Activated CD4-positive, CD25-positive, alpha-beta regulatory T cell treated with anti-CD3 and anti-CD28 coated beads, Interleukin-2, amount 50 U/mL, for 16 hours (primary cell): ENCODE data around the gene GTPBP4.

Source experiments
- DNase-seq: peaks from one replicate; pipeline ENCODE4 v3.0.0-alpha.2; 2020; ENCODE audit warnings: low read depth, low spot score

The GTPBP4 gene

GRCh38 chr10:987870-988666, at the start of gene GTPBP4:
TSS of gene GTPBP4 (plus strand) at chr10:988434. CDS start at chr10:988480, 46 bp downstream.
- DNase-seq, result peak; percentile 93

GRCh38 chr10:938941-939678, 49.1 kb upstream of the GTPBP4 start:
- DNase-seq, result no peak

DNA sequence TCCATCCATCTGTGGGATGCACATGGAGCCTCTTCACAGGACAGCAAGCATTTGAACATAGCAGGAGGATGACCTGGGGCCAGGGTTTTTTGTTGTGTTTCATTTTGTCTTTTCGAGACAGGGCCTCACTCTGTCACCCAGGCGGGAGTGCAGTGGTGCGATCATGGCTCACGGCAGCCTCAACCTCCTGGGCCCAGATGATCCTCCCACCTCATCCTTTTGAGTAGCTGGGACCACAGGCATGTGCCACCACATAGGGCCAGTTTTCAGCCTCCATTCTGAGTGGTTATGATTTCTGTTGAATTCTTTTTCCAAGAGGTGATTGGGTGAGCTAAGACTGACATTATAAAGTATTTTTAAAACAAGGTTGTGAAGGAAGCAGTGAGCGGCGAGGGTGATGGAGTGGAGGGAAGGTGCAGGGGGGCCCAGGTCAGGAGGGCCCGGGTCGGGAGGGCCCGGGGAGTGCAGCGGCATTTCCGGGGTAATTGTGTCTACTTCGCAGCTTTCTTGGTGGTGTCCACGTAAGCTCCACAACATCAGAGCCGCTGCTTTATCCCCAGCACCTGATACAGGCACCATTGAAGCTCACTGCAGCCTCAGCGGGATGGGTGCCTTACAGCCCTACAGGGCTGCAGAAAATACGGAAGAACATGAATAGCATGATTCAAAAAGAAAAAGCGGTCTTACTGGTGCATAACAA, 44.8 kb upstream of the GTPBP4 start:
- DNase-seq, result no peak

- no peak for DNase-seq
Observed at GRCh38 chr10:944034-944831, 44.0 kb upstream of the GTPBP4 start.

DNA sequence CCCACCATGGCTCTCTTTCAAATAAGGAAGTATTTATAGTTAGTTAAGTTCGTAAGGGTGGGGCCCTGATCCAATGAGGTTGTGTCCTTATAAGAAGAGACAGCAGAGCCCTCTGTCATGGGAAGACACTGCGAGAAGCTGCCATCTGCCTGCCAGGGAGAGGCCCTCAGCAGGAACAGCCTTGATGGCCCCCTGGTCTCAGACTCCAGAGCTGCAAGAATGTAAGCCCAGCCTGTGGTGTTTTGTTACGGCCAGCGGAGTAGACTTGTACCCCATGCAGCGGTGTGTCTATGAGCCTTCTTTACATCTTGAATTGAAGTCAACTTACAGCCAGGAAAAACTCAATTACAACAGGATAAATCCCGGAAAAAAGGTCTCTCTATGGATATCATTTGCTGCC, 42.5 kb upstream of the GTPBP4 start:
- DNase-seq, result no peak

DNA sequence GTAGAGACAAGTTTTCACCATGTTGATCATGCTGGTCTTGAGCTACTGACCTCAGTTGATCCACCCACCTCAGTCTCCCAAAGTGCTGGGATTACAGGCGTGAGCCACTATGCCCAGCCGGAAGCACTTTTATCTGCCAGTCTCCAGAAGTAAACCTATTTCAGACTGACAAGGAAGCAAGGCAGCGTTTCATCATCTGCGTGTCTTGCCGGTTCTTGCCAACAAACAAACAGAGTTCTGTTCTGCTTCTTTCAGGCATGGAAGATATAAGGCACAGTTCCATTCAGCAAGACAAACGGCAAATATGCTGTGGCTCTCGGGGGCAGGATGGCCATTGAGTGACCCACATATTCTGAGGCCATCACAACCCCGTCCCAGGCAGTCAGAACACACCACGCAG, 41.2 kb upstream of the GTPBP4 start:
- DNase-seq, result no peak

GRCh38 chr10:947881-948280, 40.4 kb upstream of the GTPBP4 start:
- no peak for DNase-seq

GRCh38 chr10:948347-948746, 39.9 kb upstream of the GTPBP4 start:
- DNase-seq, result no peak

DNA sequence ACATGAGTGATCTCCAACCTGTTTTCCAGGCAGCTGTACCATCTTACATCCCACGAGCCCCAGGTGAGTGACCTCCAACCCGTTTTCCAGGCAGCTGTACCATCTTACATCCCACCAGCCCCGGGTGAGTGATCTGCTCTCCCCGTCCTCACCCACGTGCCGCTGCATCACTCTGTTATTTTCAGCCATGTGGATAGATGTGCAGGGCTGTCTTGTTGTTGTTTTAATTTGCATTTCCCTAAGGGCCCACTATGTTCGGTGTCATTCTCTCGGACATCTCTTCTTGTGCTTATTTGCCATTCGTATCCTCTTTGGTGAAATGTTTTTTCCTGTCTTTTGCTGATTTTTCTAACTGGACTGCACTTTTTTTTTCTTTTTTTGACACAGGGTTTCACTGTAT, 38.8 kb upstream of the GTPBP4 start:
- DNase-seq, result no peak

GRCh38 chr10:953836-954235, 34.4 kb upstream of the GTPBP4 start:
- no peak for DNase-seq

GRCh38 chr10:954396-954795, 33.8 kb upstream of the GTPBP4 start:
- DNase-seq, result no peak

DNA sequence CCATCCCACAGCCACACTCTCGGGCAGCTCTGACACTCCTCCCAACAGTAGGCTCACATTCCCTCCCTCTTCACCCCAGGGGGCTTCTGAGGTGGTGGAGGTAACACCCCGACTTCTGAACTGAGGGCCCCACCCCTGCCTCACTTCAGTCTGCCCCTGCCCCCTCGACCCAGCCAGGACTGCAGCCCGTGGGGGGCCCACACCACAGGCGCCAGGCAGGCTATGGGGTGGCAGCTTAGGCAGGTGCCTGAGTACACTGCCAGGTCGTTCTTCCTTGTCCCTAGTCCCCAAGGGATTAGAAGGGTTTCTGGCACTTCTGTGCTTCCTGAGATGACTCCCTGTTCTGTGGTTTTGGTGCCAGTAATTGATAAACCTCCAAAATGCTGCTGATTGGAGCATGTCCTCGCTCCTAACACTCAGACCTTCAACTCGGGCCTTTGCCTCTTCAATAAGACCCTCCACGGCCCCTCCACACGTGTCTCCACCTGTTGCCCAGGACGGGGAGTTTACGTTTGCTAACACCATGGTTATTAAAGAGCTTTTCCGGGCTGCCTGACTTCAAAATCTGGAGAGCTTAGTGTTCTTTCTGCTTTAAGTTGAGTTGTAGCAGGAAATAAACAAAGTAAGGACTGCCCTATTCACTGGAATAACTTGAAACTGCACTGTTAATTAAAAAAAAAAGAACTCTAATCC, 33.0 kb upstream of the GTPBP4 start:
- DNase-seq, result no peak

DNA sequence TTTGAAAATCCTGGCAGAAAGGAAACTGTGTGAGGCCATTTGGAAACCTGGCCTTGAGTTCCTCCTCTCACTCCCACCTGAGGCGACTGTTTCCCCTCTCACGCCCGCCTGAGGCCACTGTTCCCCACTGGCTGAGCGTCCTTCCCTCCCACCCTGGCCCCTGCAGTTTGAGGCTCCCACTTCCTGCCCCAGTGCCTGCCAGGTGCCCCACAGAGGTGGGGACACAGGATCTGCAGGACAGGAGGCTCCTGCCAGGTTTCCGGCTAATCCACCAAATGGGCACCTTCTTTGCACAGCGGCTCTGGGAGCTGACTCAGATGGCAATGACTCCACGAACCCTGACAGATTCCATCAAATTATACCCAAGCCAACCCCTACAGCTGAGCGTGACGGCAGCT, 32.4 kb upstream of the GTPBP4 start:
- no peak for DNase-seq

GRCh38 chr10:958106-958505, 30.1 kb upstream of the GTPBP4 start:
- no peak for DNase-seq

GRCh38 chr10:958856-959255, 29.4 kb upstream of the GTPBP4 start:
- DNase-seq, result no peak

DNA sequence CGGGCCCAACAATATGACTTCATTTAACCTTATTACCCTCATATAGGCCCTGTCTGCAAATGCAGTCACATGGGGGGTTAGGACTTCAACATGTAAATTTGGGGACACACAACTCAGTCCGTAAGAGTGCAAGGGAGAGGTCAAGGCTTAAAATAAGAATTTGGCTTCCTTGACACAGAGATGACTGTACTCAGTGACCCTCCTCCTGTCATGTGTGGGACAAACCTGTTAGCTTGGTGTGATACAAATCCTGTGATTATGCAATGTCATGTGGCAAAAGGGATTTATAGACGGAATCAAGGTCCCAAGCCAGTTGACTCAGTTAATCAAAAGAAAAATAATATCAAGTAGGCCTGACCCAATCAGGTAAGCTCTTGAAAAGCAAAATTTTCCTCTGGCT, 25.9 kb upstream of the GTPBP4 start:
- DNase-seq, result no peak

DNA sequence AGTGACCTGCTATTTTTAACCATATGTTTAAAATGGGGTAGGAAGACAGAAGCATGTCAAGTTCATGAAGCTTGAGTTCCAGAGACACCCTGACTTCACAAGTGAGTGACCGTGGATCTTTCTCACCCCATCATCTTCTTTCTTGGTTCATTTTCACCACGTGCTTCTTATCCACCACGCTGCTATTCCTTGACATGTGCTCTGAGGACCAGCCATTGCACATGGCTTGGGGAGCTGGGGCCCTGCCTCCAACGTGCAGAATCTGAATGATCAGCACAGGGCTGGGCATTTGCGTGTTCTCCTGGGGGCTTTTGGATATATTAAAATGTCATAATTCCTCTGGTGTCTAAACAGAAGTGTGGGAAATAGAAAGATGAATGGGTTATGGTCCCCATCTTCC, 25.0 kb upstream of the GTPBP4 start:
- no peak for DNase-seq

- no peak for DNase-seq
Observed at GRCh38 chr10:963655-964054, 24.6 kb upstream of the GTPBP4 start.

DNA sequence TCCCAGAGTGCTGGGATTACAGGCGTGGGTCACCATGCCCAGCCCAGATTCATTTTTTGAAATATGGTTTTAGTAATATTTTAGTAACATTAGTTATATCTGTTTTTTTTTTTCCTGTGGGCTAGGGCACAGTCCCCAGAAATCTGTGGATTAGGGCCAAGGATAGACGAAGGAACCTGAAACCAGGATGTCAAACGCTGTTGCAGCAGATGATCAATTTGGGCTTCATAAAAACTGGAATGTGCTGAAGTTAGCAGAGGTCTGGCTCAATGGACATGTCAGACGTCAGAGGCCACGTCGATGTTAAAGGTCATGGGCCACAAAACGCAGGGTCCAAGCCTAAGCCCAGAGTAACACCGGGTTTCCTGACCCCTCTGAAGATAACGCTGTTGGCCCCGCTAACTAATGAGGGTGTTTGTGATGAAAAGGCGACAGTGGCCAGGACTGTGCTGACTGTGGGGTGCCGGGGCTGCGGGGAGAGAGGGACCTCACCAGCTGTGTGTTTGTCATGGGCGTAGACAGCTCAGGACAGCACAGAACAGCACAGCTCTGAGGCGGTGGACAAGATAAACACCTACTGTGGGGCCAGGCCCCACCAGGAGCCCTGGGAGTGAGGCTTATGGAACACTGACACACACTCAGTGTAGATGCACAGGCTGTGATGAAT, 23.8 kb upstream of the GTPBP4 start:
- DNase-seq, result no peak

- DNase-seq, result no peak
Observed at GRCh38 chr10:964988-965417, 23.2 kb upstream of the GTPBP4 start.
